IMR-90 (cell line): ENCODE data around the gene DPH7. TPM values are rescaled to one million over a fixed set of nuclear protein-coding genes. Genes with fewer than 3 reads are reported as not detected.

Experiments
- ATAC-seq: fragments of 200-7000 bp; cut with Tn5 transposase; 2 replicates; pipeline ENCODE4 v1.9.1; 2020; ENCODE audit warnings: low read depth, mild to moderate bottlenecking, moderate library complexity
- BruUV-seq: library from RNA; stranded (reverse); fragments of 400-500 nt; replicated peaks from 2 replicates; lab custom pipeline; 2021; lab: Mats Ljungman, UMichigan
- CTCF ChIA-PET: fragments of 300-600 bp; formaldehyde crosslinking; extraction: SDS; loops from one replicate; lab custom pipeline; 2021; ENCODE audit warnings: antibody characterized with exemption; lab: Yijun Ruan, JAX
- POLR2A ChIA-PET: fragments of 300-600 bp; sonication (Branson Sonifier 250); formaldehyde crosslinking; loops from one replicate; lab custom pipeline; 2022; ENCODE audit warnings: antibody characterized with exemption; ENCODE audit not compliant: unreplicated experiment; lab: Charles Lee
- DNase-seq: peaks from one replicate; pipeline ENCODE4 v3.0.0; 2013
- H2AFZ ChIP-seq: replicated peaks from 2 replicates; pipeline ENCODE3; 2013; ENCODE audit warnings: low read length, mild to moderate bottlenecking; ENCODE audit not compliant: poor library complexity
- H2AK5ac ChIP-seq: 2 replicates; pipeline ENCODE4 v1.6.1; 2013; ENCODE audit warnings: low read depth, low read length, inconsistent platforms
- H2AK9ac ChIP-seq: replicated peaks from 2 replicates; pipeline ENCODE3; 2013; ENCODE audit warnings: mild to moderate bottlenecking, low read depth, low read length, moderate library complexity; ENCODE audit not compliant: poor library complexity
- H2BK120ac ChIP-seq: 2 replicates; pipeline ENCODE4 v1.6.1; 2013; ENCODE audit warnings: low read depth, low read length, inconsistent platforms
- H2BK15ac ChIP-seq: 3 replicates; pipeline ENCODE4 v1.6.1; 2013; ENCODE audit warnings: low read depth, low read length, inconsistent platforms
- H2BK20ac ChIP-seq: 2 replicates; pipeline ENCODE4 v1.6.1; 2013; ENCODE audit warnings: low read depth, mild to moderate bottlenecking, inconsistent platforms, low read length, moderate library complexity
- H2BK5ac ChIP-seq: 2 replicates; pipeline ENCODE4 v1.6.1; 2013; ENCODE audit warnings: mild to moderate bottlenecking, low read depth, low read length, inconsistent platforms; ENCODE audit not compliant: poor library complexity, severe bottlenecking
- H3K14ac ChIP-seq: replicated peaks from 2 replicates; pipeline ENCODE4 v1.6.1; 2013; ENCODE audit warnings: low read depth, low read length, inconsistent platforms
- H3K18ac ChIP-seq: 2 replicates; pipeline ENCODE4 v1.6.1; 2013; ENCODE audit warnings: low read depth, low read length, control low read depth
- H3K23ac ChIP-seq: 2 replicates; pipeline ENCODE4 v1.6.1; 2013; ENCODE audit warnings: low read depth, low read length, inconsistent platforms
- H3K27ac ChIP-seq: 2 replicates; pipeline ENCODE4 v1.5.1; 2013; ENCODE audit warnings: mild to moderate bottlenecking, control low read depth, low read length; ENCODE audit not compliant: insufficient read depth
- H3K27me3 ChIP-seq: 2 replicates; pipeline ENCODE4 v1.6.1; 2013; ENCODE audit warnings: low read length; ENCODE audit not compliant: control insufficient read depth, insufficient read depth
- H3K36me3 ChIP-seq: 2 replicates; pipeline ENCODE4 v1.6.1; 2013; ENCODE audit warnings: low read length, mixed read lengths; ENCODE audit not compliant: control insufficient read depth, insufficient read depth
- H3K4ac ChIP-seq: 2 replicates; pipeline ENCODE4 v1.6.1; 2013; ENCODE audit warnings: low read depth, low read length, inconsistent platforms
- H3K4me1 ChIP-seq: 2 replicates; pipeline ENCODE4 v1.6.1; 2013; ENCODE audit warnings: low read length, mixed read lengths; ENCODE audit not compliant: control insufficient read depth, insufficient read depth
- H3K4me2 ChIP-seq: 2 replicates; pipeline ENCODE4 v1.6.1; 2013; ENCODE audit warnings: low read depth, mild to moderate bottlenecking, control low read depth, low read length, moderate library complexity
- H3K4me3 ChIP-seq: 2 replicates; pipeline ENCODE4 v1.5.1; 2013; ENCODE audit warnings: low read depth, mild to moderate bottlenecking, control low read depth, low read length, moderate library complexity; ENCODE audit not compliant: insufficient read depth
- H3K56ac ChIP-seq: 2 replicates; pipeline ENCODE4 v1.6.1; 2013; ENCODE audit warnings: low read length, inconsistent platforms; ENCODE audit not compliant: insufficient read depth; ENCODE audit errors: extremely low read depth
- H3K79me1 ChIP-seq, 2 experiments: 2 replicates each; pipeline ENCODE4 v1.6.1; 2013; ENCODE audit warnings: low read length in 2 of 2, inconsistent platforms in 1 of 2, low read depth in 1 of 2
- H3K9ac ChIP-seq: 2 replicates; pipeline ENCODE4 v1.6.1; 2013; ENCODE audit warnings: low read depth, low read length, control low read depth
- H3K9me1 ChIP-seq: 2 replicates; pipeline ENCODE4 v1.6.1; 2013; ENCODE audit warnings: low read length, inconsistent platforms; ENCODE audit not compliant: insufficient read depth
- H3K9me3 ChIP-seq: 2 replicates; pipeline ENCODE4 v1.6.1; 2013; ENCODE audit warnings: low read length; ENCODE audit not compliant: control insufficient read depth, insufficient read depth
- H4K20me1 ChIP-seq: 2 replicates; pipeline ENCODE4 v1.6.1; 2013; ENCODE audit warnings: low read length, inconsistent platforms; ENCODE audit not compliant: insufficient read depth
- H4K5ac ChIP-seq: 2 replicates; pipeline ENCODE4 v1.6.1; 2013; ENCODE audit warnings: mild to moderate bottlenecking, low read depth, low read length, control low read depth
- H4K8ac ChIP-seq, 2 experiments: 2 replicates each; pipeline ENCODE4 v1.6.1; 2013; ENCODE audit warnings: low read depth in 2 of 2, low read length in 2 of 2, control low read depth in 1 of 2, inconsistent platforms in 1 of 2
- H4K91ac ChIP-seq: 2 replicates; pipeline ENCODE4 v1.6.1; 2013; ENCODE audit warnings: low read depth, low read length, inconsistent platforms; ENCODE audit not compliant: insufficient read depth
- BHLHE40 ChIP-seq: fragments of 150-350 bp; IDR thresholded peaks from 2 replicates; pipeline ENCODE4 v1.6.1; 2016; ENCODE audit warnings: mild to moderate bottlenecking, low read depth, low read length
- CEBPB ChIP-seq: IDR thresholded peaks from 2 replicates; pipeline ENCODE4 v1.6.1; 2012; ENCODE audit warnings: low read depth, low read length, improper control_type of control experiment
- CHD1 ChIP-seq: IDR thresholded peaks from 2 replicates; pipeline ENCODE4 v1.6.1; 2012; ENCODE audit warnings: low read depth, low read length, improper control_type of control experiment
- FOS ChIP-seq: fragments of 150-350 bp; IDR thresholded peaks from 2 replicates; pipeline ENCODE4 v1.6.1; 2016; ENCODE audit warnings: low read depth, low read length
- MAFK ChIP-seq: IDR thresholded peaks from 2 replicates; pipeline ENCODE4 v1.6.1; 2012; ENCODE audit warnings: low read depth, low read length, improper control_type of control experiment
- MAZ ChIP-seq: IDR thresholded peaks from 2 replicates; pipeline ENCODE4 v1.6.1; 2012; ENCODE audit warnings: low read depth, mild to moderate bottlenecking, low read length, improper control_type of control experiment, moderate library complexity, borderline replicate concordance
- NFE2L2 ChIP-seq: fragments of 150-350 bp; IDR thresholded peaks from 2 replicates; pipeline ENCODE4 v1.6.1; 2016; ENCODE audit warnings: low read depth, mild to moderate bottlenecking, low read length
- POLR2A ChIP-seq: IDR thresholded peaks from 2 replicates; pipeline ENCODE4 v1.6.1; 2012; ENCODE audit warnings: mild to moderate bottlenecking, low read depth, low read length
- RAD21 ChIP-seq: IDR thresholded peaks from 2 replicates; pipeline ENCODE4 v1.6.1; 2012; ENCODE audit warnings: low read length, improper control_type of control experiment
- RCOR1 ChIP-seq: IDR thresholded peaks from 2 replicates; pipeline ENCODE4 v1.6.1; 2012; ENCODE audit warnings: mild to moderate bottlenecking, low read length, improper control_type of control experiment; ENCODE audit not compliant: insufficient replicate concordance
- SMC3 ChIP-seq: fragments of 150-350 bp; IDR thresholded peaks from 2 replicates; pipeline ENCODE4 v1.6.1; 2016; ENCODE audit warnings: low read depth, mild to moderate bottlenecking, antibody characterized with exemption, low read length, moderate library complexity
- WGBS, 2 experiments: methylation state at CpG; one replicate each; pipeline versions ENCODE4 v1.1.5 to v1.1.7; 2013; ENCODE audit warnings: missing lambda C conversion rate in 2 of 2; ENCODE audit not compliant: insufficient read length in 1 of 2; ENCODE audit errors: extremely low coverage in 2 of 2; 5-methylcytosine and 5-hydroxymethylcytosine counted together
- dilution Hi-C: fragments of 300-500 bp; cut with HindIII; formaldehyde crosslinking; loops from one replicate; pipeline ENCODE4 v1.14.3; 2018; ENCODE audit warnings: low sequenced_read_pairs; ENCODE audit not compliant: unreplicated experiment
- in situ Hi-C: fragments of 300-500 bp; cut with MboI; formaldehyde crosslinking; loops from 3 replicates; pipeline ENCODE4 v1.14.3; 2019; ENCODE audit warnings: low sequenced_read_pairs, inconsistent platforms, mixed read lengths
- intact Hi-C: fragments of 100-400 bp; cut with micrococcal nuclease; formaldehyde crosslinking; loops from 2 replicates; pipeline ENCODE4 v1.10.0; 2022
- polyA plus RNA-seq, 3 experiments: library from polyadenylated mRNA; depleted of rRNA; stranded (reverse); fragments of >200 nt; gene quantifications; 2 replicates each; pipeline ENCODE4 v1.2.3, GENCODE V29; 2012; ENCODE audit warnings: low replicate concordance in 1 of 3
- total RNA-seq: library from RNA; depleted of rRNA; stranded (reverse); fragments of >200 nt; gene quantifications from 2 replicates; pipeline ENCODE4 v1.2.3, GENCODE V29; 2012
- TF ChIP-seq, protein P1 (sequence below): fragments of 150-350 bp; IDR thresholded peaks from 2 replicates; pipeline ENCODE4 v1.6.1; 2017; ENCODE audit warnings: mild to moderate bottlenecking, antibody characterized with exemption, low read length, low read depth
- TF ChIP-seq, protein P2 (sequence below): conservative IDR thresholded peaks from 2 replicates; pipeline ENCODE4 v1.5.1; 2012; ENCODE audit warnings: mild to moderate bottlenecking, low read depth, low read length, improper control_type of control experiment

The DPH7 gene
- total and polyA plus RNA-seq, 2 of the 4 experiments (the other 2 are of a cell fraction) = 12.5 to 33.7 TPM

- H2AFZ ChIP-seq = no peak overlapping the region
- no peak overlapping the region for H2BK5ac ChIP-seq
- no peak overlapping the region for H3K14ac ChIP-seq
- H2BK120ac ChIP-seq = no peak overlapping the region
- no peak overlapping the region for H4K5ac ChIP-seq
- H3K36me3 ChIP-seq = peaks cover 13% of the 10 kb centered on the region
- ATAC-seq = no peak
- no peak overlapping the region for H3K4me2 ChIP-seq
- peaks cover 66% of the 10 kb centered on the region for H4K20me1 ChIP-seq
- H2AK9ac ChIP-seq = no peak overlapping the region
- intact Hi-C loops = no loop called here
- no peaks in the 10 kb centered on the region for H3K27me3 ChIP-seq
- H3K9me1 ChIP-seq = peaks cover 14% of the 10 kb centered on the region
- no peak overlapping the region for H4K91ac ChIP-seq
- ChIA-PET POLR2A (no interaction called here), CTCF (interaction anchor here (0.6 to 0.9 kb wide), 2 partner anchors 13 to 38 kb away, joined by 3 to 5 read pairs; no protein-coding TSS in a partner anchor)
- no peak overlapping the region for H3K4me3 ChIP-seq
- no peaks in the 10 kb centered on the region for H3K9me3 ChIP-seq
- TF ChIP-seq SMC3 = no peak
- no peak for TF ChIP-seq CHD1
- no peak for TF ChIP-seq CEBPB
- no peak for TF ChIP-seq BHLHE40
- TF ChIP-seq FOS = no peak
- no peak for TF ChIP-seq NFE2L2
- TF ChIP-seq RAD21 = peak; percentile 11; the same call in 1 of the 2 replicates
- TF ChIP-seq MAZ = no peak
- no peak for TF ChIP-seq RCOR1
- TF ChIP-seq MAFK = no peak
- TF ChIP-seq POLR2A = no peak
- TF ChIP-seq, protein P1, sequence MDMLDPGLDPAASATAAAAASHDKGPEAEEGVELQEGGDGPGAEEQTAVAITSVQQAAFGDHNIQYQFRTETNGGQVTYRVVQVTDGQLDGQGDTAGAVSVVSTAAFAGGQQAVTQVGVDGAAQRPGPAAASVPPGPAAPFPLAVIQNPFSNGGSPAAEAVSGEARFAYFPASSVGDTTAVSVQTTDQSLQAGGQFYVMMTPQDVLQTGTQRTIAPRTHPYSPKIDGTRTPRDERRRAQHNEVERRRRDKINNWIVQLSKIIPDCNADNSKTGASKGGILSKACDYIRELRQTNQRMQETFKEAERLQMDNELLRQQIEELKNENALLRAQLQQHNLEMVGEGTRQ = no peak
- TF ChIP-seq, protein P2, sequence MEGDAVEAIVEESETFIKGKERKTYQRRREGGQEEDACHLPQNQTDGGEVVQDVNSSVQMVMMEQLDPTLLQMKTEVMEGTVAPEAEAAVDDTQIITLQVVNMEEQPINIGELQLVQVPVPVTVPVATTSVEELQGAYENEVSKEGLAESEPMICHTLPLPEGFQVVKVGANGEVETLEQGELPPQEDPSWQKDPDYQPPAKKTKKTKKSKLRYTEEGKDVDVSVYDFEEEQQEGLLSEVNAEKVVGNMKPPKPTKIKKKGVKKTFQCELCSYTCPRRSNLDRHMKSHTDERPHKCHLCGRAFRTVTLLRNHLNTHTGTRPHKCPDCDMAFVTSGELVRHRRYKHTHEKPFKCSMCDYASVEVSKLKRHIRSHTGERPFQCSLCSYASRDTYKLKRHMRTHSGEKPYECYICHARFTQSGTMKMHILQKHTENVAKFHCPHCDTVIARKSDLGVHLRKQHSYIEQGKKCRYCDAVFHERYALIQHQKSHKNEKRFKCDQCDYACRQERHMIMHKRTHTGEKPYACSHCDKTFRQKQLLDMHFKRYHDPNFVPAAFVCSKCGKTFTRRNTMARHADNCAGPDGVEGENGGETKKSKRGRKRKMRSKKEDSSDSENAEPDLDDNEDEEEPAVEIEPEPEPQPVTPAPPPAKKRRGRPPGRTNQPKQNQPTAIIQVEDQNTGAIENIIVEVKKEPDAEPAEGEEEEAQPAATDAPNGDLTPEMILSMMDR = peak; percentile 38
- dilution Hi-C loops = no loop called here
- in situ Hi-C loops = no loop called here
- no peak overlapping the region for H2BK15ac ChIP-seq
- H4K8ac ChIP-seq = no peak overlapping the region
- H2BK20ac ChIP-seq = no peak overlapping the region
- no peak overlapping the region for H3K4ac ChIP-seq
- peak overlapping the region; percentile 73; the same call in 1 of the 2 replicates for H3K23ac ChIP-seq
- peaks cover 11% of the 10 kb centered on the region for H3K4me1 ChIP-seq
- WGBS, 2 experiments = 85% methylated on average over 3 of the region's 6 CpGs; no CpG with 5 or more reads in 1 of the 2 experiments
- H2AK5ac ChIP-seq = no peak overlapping the region
- H3K9ac ChIP-seq = peak overlapping the region; percentile 13; the same call in 1 of the 2 replicates
- H3K18ac ChIP-seq = no peak overlapping the region
- DNase-seq = no peak
- no peak overlapping the region for H3K56ac ChIP-seq
- no peak overlapping the region for H3K27ac ChIP-seq
- no TSS peak for BruUV-seq
- H3K79me1 ChIP-seq = peaks cover 22 to 73% of the 10 kb centered on the region in 2 experiments
Measured at GRCh38 chr9:137621131-137621757, 42.5 kb upstream of the DPH7 start.
